Peyer's patch (tissue), 4 donors: ENCODE measurements around the gene AP2A1.

Experiments used
- CTCF ChIP-seq, 6 experiments: fragments of 450-650 bp in 4 of 6; fragments of 200-600 bp in 2 of 6; sonication (generic) in 1 of 6; IDR thresholded peaks; one replicate each; pipeline ENCODE4 v1.5.1; 2017 to 2019; ENCODE audit warnings: antibody characterized with exemption in 6 of 6, mild to moderate bottlenecking in 3 of 6, moderate library complexity in 1 of 6
- POLR2A ChIP-seq, 2 donors: fragments of 450-650 bp; IDR thresholded peaks; one replicate each; pipeline ENCODE4 v1.5.1; 2017; ENCODE audit warnings: antibody characterized with exemption in 2 of 2, mild to moderate bottlenecking in 2 of 2, moderate library complexity in 2 of 2

DNA sequence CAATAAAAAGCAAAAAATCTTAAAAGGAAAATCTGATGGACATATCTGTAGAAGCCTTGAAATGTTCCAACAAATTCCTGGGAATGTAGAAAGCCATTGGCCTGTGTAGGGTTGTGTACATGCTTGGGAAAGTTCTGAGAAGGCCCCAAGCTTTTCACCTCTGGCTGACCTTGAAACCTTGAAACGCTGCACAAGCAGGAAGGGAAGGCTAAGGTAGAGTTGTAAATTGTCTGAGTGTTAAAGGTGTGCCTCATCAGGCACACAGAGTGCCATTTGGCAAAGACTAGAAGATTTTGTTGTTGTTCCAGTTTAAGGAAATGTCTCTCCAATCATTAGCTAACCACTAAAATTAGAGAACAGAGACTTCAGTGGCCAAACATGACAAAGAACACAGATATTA is 14.1 kb upstream of the AP2A1 start:
- TF ChIP-seq CTCF (IDR thresholded peaks at IDR 0.05) (no peak), POLR2A (IDR thresholded peaks at IDR 0.05) (no peak)
